Suprapubic skin (tissue), 3 donors: ENCODE measurements around the gene RBM12.

Source experiments
- CTCF ChIP-seq, 2 donors: fragments of 200-600 bp in 1 of 2; fragments of 450-650 bp in 1 of 2; sonication (generic) in 1 of 2; IDR thresholded peaks; one replicate each; pipeline ENCODE4 v1.5.1; 2016 to 2019; ENCODE audit warnings: antibody characterized with exemption in 2 of 2, mild to moderate bottlenecking in 1 of 2, moderate library complexity in 1 of 2
- EP300 ChIP-seq: sonication (generic); formaldehyde crosslinking; IDR thresholded peaks from one replicate; pipeline ENCODE4 v1.6.1; 2017; ENCODE audit warnings: antibody characterized with exemption

GRCh38 chr20:35626386-35627001 is 38.2 kb downstream of the RBM12 start:
- TF ChIP-seq CTCF (IDR thresholded peaks at IDR 0.05) (no peak), EP300 (no peak)
